ENCODE results near the gene ADAMTS2. TPM values are rescaled to one million over a fixed set of nuclear protein-coding genes. Genes with fewer than 3 reads are reported as not detected.

ADAMTS2 gene
- total RNA-seq, 1 donor from 2014 or later = 18.8 TPM

DNA sequence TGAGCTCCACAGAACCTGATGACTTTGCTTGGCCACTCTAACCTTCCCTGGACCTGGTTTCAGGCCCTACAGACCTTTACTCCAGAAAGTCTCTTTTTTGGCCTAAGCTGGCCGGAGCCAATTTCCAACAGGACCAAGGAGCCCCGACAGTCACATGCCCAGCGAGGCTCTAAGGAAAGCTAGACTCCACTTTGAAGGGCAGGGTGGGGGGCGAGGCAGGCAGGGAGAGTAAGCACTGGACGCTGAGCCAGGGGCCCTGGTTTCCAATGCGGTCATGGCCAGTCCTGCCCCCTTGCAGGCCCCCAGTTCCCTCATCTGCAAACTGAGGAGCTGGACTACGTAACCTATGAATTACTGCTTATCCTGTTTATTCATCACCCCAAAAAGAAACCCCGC lies 65.2 kb downstream of the ADAMTS2 start:
- no peaks in the 10 kb centered on the region for H3K79me2 ChIP-seq (ENCODE audit: insufficient read depth, low read length)

DNA sequence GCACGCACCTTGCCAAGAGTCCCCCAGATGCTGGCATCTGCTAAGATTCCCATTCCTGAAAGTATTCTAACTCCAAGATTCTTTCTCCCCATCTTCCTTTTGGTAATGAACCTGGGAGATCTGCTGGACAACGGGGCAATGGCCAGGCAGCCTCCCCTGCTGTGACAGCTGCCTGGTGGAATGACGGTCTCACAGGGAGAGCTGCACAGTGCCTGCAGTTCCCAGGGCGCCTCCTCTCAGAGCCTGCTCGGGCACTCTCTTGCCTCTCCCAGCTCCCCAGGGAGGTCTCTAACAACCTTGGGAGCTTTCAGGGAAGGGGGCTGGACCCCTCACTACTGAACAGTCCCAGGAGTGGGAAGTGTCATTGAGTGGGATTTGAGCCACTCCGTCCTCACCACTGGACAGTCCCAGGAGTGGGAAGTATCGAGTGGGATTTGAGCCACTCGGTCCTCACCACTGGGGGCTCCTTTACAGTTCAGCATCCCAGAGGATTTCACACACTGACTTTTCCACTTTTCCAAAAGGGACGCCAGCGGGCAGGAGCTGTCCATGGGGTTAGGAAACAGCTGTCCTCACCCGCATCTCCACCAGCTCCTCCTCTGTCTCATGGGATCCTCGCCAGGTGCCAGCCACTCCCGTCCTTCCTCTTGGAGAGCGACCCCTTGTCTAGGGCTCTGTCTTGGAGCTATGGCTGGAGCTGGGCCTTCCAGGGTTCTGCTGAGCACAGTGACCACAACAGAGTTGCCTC lies 65.7 kb downstream of the ADAMTS2 start:
- no peaks in the 10 kb centered on the region for H3K9me3 ChIP-seq (ENCODE audit: insufficient read depth, low read depth, low read length)
- no peak for FAIRE-seq
- no peaks in the 10 kb centered on the region for H3K27me3 ChIP-seq (ENCODE audit: insufficient read depth, low read length)
- no peak overlapping the region for H3K9ac ChIP-seq (ENCODE audit: low read length)
- no peak overlapping the region for H3K4me2 ChIP-seq (ENCODE audit: low read length)
- H4K20me1 ChIP-seq (ENCODE audit: insufficient read depth, low read length) = no peaks in the 10 kb centered on the region
- Mint-ChIP-seq H3K36me3 (ENCODE audit: low read depth, unreplicated experiment) (no peaks in the 10 kb centered on the region), H3K27ac (ENCODE audit: unreplicated experiment) (no peak overlapping the region), H3K4me1 (ENCODE audit: low read depth, unreplicated experiment) (peaks cover 13% of the 10 kb centered on the region), H3K9me3 (ENCODE audit: unreplicated experiment) (peaks cover 5% of the 10 kb centered on the region), H3K4me3 (ENCODE audit: unreplicated experiment) (no peak overlapping the region), H3K27me3 (ENCODE audit: low read depth, unreplicated experiment) (peaks cover 3% of the 10 kb centered on the region)
- no peaks in the 10 kb centered on the region for H3K36me3 ChIP-seq (ENCODE audit: insufficient read depth, low read length)
- H3K79me2 ChIP-seq (ENCODE audit: insufficient read depth, low read length) = no peaks in the 10 kb centered on the region
- no peak for DNase-seq (ENCODE audit: low read depth)
- no peak overlapping the region for H2AFZ ChIP-seq (ENCODE audit: low read depth, low read length)
- H3K27ac ChIP-seq (ENCODE audit: low read depth, low read length) = no peak overlapping the region
- TF ChIP-seq, protein P1, sequence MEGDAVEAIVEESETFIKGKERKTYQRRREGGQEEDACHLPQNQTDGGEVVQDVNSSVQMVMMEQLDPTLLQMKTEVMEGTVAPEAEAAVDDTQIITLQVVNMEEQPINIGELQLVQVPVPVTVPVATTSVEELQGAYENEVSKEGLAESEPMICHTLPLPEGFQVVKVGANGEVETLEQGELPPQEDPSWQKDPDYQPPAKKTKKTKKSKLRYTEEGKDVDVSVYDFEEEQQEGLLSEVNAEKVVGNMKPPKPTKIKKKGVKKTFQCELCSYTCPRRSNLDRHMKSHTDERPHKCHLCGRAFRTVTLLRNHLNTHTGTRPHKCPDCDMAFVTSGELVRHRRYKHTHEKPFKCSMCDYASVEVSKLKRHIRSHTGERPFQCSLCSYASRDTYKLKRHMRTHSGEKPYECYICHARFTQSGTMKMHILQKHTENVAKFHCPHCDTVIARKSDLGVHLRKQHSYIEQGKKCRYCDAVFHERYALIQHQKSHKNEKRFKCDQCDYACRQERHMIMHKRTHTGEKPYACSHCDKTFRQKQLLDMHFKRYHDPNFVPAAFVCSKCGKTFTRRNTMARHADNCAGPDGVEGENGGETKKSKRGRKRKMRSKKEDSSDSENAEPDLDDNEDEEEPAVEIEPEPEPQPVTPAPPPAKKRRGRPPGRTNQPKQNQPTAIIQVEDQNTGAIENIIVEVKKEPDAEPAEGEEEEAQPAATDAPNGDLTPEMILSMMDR (IDR thresholded peaks at IDR 0.05; ENCODE audit: insufficient read depth, low read depth, low read length) = no peak
- TF ChIP-seq EZH2 (IDR thresholded peaks at IDR 0.05; ENCODE audit: insufficient read depth, low read length) = no peak
- H3K4me1 ChIP-seq (ENCODE audit: insufficient read depth, low read length) = peaks cover 20% of the 10 kb centered on the region
- H3K4me3 ChIP-seq (ENCODE audit: insufficient read depth, low read depth, low read length) = no peak overlapping the region

More for the DNA sequence above, 65.2 kb downstream of the ADAMTS2 start:
- H3K9me3 ChIP-seq (ENCODE audit: insufficient read depth, low read depth, low read length) = no peaks in the 10 kb centered on the region
- H3K4me1 Mint-ChIP-seq (ENCODE audit: low read depth, unreplicated experiment) = peaks cover 13% of the 10 kb centered on the region
- H3K4me2 ChIP-seq (ENCODE audit: low read length) = no peak overlapping the region
- H3K27ac Mint-ChIP-seq (ENCODE audit: unreplicated experiment) = no peak overlapping the region
- no peaks in the 10 kb centered on the region for H4K20me1 ChIP-seq (ENCODE audit: insufficient read depth, low read length)
- peaks cover 19% of the 10 kb centered on the region for H3K4me1 ChIP-seq (ENCODE audit: insufficient read depth, low read length)
- no peaks in the 10 kb centered on the region for H3K27me3 ChIP-seq (ENCODE audit: insufficient read depth, low read length)
- H3K4me3 ChIP-seq (ENCODE audit: insufficient read depth, low read depth, low read length) = no peak overlapping the region
- no peaks in the 10 kb centered on the region for H3K36me3 ChIP-seq (ENCODE audit: insufficient read depth, low read length)
- peaks cover 5% of the 10 kb centered on the region for H3K9me3 Mint-ChIP-seq (ENCODE audit: unreplicated experiment)
- H3K27ac ChIP-seq (ENCODE audit: low read depth, low read length) = no peak overlapping the region
- no peak for DNase-seq (ENCODE audit: low read depth)
- H3K27me3 Mint-ChIP-seq (ENCODE audit: low read depth, unreplicated experiment) = peaks cover 3% of the 10 kb centered on the region
- FAIRE-seq = no peak
- H3K9ac ChIP-seq (ENCODE audit: low read length) = no peak overlapping the region
- no peaks in the 10 kb centered on the region for H3K36me3 Mint-ChIP-seq (ENCODE audit: low read depth, unreplicated experiment)
- TF ChIP-seq, protein P1 (IDR thresholded peaks at IDR 0.05; ENCODE audit: insufficient read depth, low read depth, low read length) = no peak
- no peak for TF ChIP-seq EZH2 (IDR thresholded peaks at IDR 0.05; ENCODE audit: insufficient read depth, low read length)
- H2AFZ ChIP-seq (ENCODE audit: low read depth, low read length) = no peak overlapping the region
- no peak overlapping the region for H3K4me3 Mint-ChIP-seq (ENCODE audit: unreplicated experiment)

DNA sequence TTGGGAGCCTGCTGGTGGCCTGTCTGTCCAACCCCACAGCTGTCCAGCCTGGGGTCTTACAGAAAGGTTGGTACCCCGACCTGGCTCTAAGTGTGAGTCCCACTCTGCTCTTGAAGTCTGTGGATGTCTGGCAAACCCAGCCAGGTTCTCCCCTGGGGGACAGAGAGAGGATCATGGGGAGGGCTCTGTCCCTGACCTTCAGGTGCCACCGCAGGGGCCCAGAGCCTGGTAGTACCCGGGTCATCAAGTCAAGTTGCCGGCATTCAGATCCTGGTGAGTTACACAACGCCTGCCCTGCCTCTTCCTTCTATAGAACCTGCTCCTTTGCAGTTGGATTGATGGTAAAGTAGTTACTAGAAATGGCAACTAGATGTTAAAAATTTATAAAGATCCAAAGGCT lies 66.7 kb downstream of the ADAMTS2 start:
- H3K27me3 Mint-ChIP-seq (ENCODE audit: low read depth, unreplicated experiment) = peaks cover 3% of the 10 kb centered on the region
- no peak for TF ChIP-seq EZH2 (IDR thresholded peaks at IDR 0.05; ENCODE audit: insufficient read depth, low read length)
- TF ChIP-seq, protein P1 (IDR thresholded peaks at IDR 0.05; ENCODE audit: insufficient read depth, low read depth, low read length) = no peak
- FAIRE-seq = no peak
- Histone ChIP-seq H3K9ac (ENCODE audit: low read length) (no peak overlapping the region), H3K4me1 (ENCODE audit: insufficient read depth, low read length) (peaks cover 20% of the 10 kb centered on the region), H3K27ac (ENCODE audit: low read depth, low read length) (no peak overlapping the region), H2AFZ (ENCODE audit: low read depth, low read length) (no peak overlapping the region), H4K20me1 (ENCODE audit: insufficient read depth, low read length) (no peaks in the 10 kb centered on the region), H3K4me2 (ENCODE audit: low read length) (no peak overlapping the region), H3K9me3 (ENCODE audit: insufficient read depth, low read depth, low read length) (no peaks in the 10 kb centered on the region), H3K36me3 (ENCODE audit: insufficient read depth, low read length) (no peaks in the 10 kb centered on the region), H3K27me3 (ENCODE audit: insufficient read depth, low read length) (no peaks in the 10 kb centered on the region), H3K4me3 (ENCODE audit: insufficient read depth, low read depth, low read length) (no peak overlapping the region), H3K79me2 (ENCODE audit: insufficient read depth, low read length) (no peaks in the 10 kb centered on the region)
- H3K27ac Mint-ChIP-seq (ENCODE audit: unreplicated experiment) = no peak overlapping the region
- no peaks in the 10 kb centered on the region for H3K36me3 Mint-ChIP-seq (ENCODE audit: low read depth, unreplicated experiment)
- peaks cover 5% of the 10 kb centered on the region for H3K9me3 Mint-ChIP-seq (ENCODE audit: unreplicated experiment)
- no peak for DNase-seq (ENCODE audit: low read depth)
- H3K4me1 Mint-ChIP-seq (ENCODE audit: low read depth, unreplicated experiment) = peaks cover 14% of the 10 kb centered on the region
- H3K4me3 Mint-ChIP-seq (ENCODE audit: unreplicated experiment) = no peak overlapping the region

Data from astrocyte (in vitro differentiated cells and primary cell).